ENCODE results near the gene SERPINB10.

SERPINB10 gene

GRCh38 chr18:63868546-63868945 is 39.2 kb upstream of the SERPINB10 start:
- no peaks in the 10 kb centered on the region for H3K36me3 ChIP-seq (replicated peaks)
- no peak overlapping the region for H3K4me3 ChIP-seq (ENCODE audit: low read depth, low read length)
- no peaks in the 10 kb centered on the region for H3K27me3 ChIP-seq (replicated peaks)
- DNase-seq = no peak
- in situ Hi-C loops (cut with HindIII; ENCODE audit: low pct_ligation_motif_present, low sequenced_read_pairs) = no loop called here
- H3K27ac ChIP-seq = no peak overlapping the region
- no peak for TF ChIP-seq CTCF (IDR thresholded peaks at IDR 0.05; ENCODE audit: low read depth, low read length, missing control alignments)

GRCh38 chr18:63869374-63869773 is 38.4 kb upstream of the SERPINB10 start:
- TF ChIP-seq CTCF (IDR thresholded peaks at IDR 0.05; ENCODE audit: low read depth, low read length, missing control alignments) = no peak
- Histone ChIP-seq H3K27me3 (replicated peaks) (no peaks in the 10 kb centered on the region), H3K27ac (peak overlapping the region; percentile 78), H3K4me3 (ENCODE audit: low read depth, low read length) (no peak overlapping the region), H3K36me3 (replicated peaks) (no peaks in the 10 kb centered on the region)
- in situ Hi-C loops (cut with HindIII; ENCODE audit: low pct_ligation_motif_present, low sequenced_read_pairs) = no loop called here
- peak; percentile 81 for DNase-seq

- Histone ChIP-seq H3K4me3 (ENCODE audit: low read depth, low read length) (no peak overlapping the region), H3K27me3 (replicated peaks) (no peaks in the 10 kb centered on the region), H3K36me3 (replicated peaks) (no peaks in the 10 kb centered on the region), H3K27ac (peak overlapping the region; percentile 78)
- in situ Hi-C loops (cut with HindIII; ENCODE audit: low pct_ligation_motif_present, low sequenced_read_pairs) = no loop called here
- TF ChIP-seq CTCF (IDR thresholded peaks at IDR 0.05; ENCODE audit: low read depth, low read length, missing control alignments) = no peak
- DNase-seq = no peak
These were observed 37.9 kb upstream of the SERPINB10 start for GRCh38 chr18:63869851-63870250.

DNA sequence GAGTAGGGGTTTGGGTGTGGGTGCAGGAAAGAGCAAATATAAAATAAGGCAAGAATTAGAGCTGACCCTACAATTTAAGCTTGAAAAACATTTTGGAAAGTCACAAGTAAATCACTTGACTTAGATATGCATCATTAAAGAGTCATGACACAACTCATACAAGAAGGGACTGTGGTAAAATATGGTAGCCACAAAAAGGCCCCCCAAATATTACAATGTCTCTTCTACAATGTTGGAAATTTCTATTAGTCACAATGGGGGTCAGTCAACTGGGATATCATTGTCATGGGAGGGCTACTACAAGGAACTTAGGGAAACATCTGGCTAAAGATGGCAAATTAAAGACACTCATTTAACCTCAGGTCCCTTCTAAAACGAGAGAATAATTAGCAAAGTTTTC is 35.9 kb upstream of the SERPINB10 start:
- DNase-seq = no peak
- Histone ChIP-seq H3K4me3 (ENCODE audit: low read depth, low read length) (no peak overlapping the region), H3K27ac (no peak overlapping the region), H3K36me3 (replicated peaks) (no peaks in the 10 kb centered on the region), H3K27me3 (replicated peaks) (no peaks in the 10 kb centered on the region)
- TF ChIP-seq CTCF (IDR thresholded peaks at IDR 0.05; ENCODE audit: low read depth, low read length, missing control alignments) = no peak
- in situ Hi-C loops (cut with HindIII; ENCODE audit: low pct_ligation_motif_present, low sequenced_read_pairs) = no loop called here

GRCh38 chr18:63872586-63872985 is 35.2 kb upstream of the SERPINB10 start:
- Histone ChIP-seq H3K36me3 (replicated peaks) (no peaks in the 10 kb centered on the region), H3K27me3 (replicated peaks) (no peaks in the 10 kb centered on the region), H3K27ac (no peak overlapping the region), H3K4me3 (ENCODE audit: low read depth, low read length) (no peak overlapping the region)
- in situ Hi-C loops (cut with HindIII; ENCODE audit: low pct_ligation_motif_present, low sequenced_read_pairs) = no loop called here
- DNase-seq = no peak
- TF ChIP-seq CTCF (IDR thresholded peaks at IDR 0.05; ENCODE audit: low read depth, low read length, missing control alignments) = no peak

GRCh38 chr18:63878343-63878742 is 29.4 kb upstream of the SERPINB10 start:
- H3K27ac ChIP-seq = no peak overlapping the region

More at GRCh38 chr18:63878343-63878742, 29.4 kb upstream of the SERPINB10 start:
- in situ Hi-C loops (cut with HindIII; ENCODE audit: low pct_ligation_motif_present, low sequenced_read_pairs) = no loop called here
- DNase-seq = no peak
- Histone ChIP-seq H3K27me3 (replicated peaks) (no peaks in the 10 kb centered on the region), H3K36me3 (replicated peaks) (no peaks in the 10 kb centered on the region), H3K4me3 (ENCODE audit: low read depth, low read length) (no peak overlapping the region)
- no peak for TF ChIP-seq CTCF (IDR thresholded peaks at IDR 0.05; ENCODE audit: low read depth, low read length, missing control alignments)
